Esophagus squamous epithelium (tissue), 5 donors: Measurements from ENCODE around the gene ZNF543. TPM values are rescaled to one million over a fixed set of nuclear protein-coding genes. Genes with fewer than 3 reads are reported as not detected.
"Not testable (repeated sequence)": the region's sequence is repeated elsewhere in the genome, so short reads cannot be mapped to it uniquely, and the experiment has no call there.

Experiments used
- DNase-seq: peaks from one replicate; lab custom pipeline; 2025; lab: John Stamatoyannopoulos, UW
- H3K27ac ChIP-seq, 4 donors: fragments of 200-600 bp; sonication (generic); one replicate each; pipeline ENCODE4 v1.5.1; 2016 to 2019; ENCODE audit warnings: mild to moderate bottlenecking in 1 of 4
- H3K27me3 ChIP-seq, 4 donors: fragments of 200-600 bp; sonication (generic); 1 replicate in 3 of 4; 2 replicates in 1 of 4; pipeline versions ENCODE4 v1.5.1 to v1.6.0; 2017 to 2021; ENCODE audit warnings: antibody characterized with exemption in 1 of 4
- H3K36me3 ChIP-seq, 3 donors: fragments of 200-600 bp; sonication (generic); one replicate each; pipeline ENCODE4 v1.5.1; 2016 to 2019
- H3K4me1 ChIP-seq, 3 donors: fragments of 200-600 bp; sonication (generic); one replicate each; pipeline ENCODE4 v1.5.1; 2017 to 2019
- H3K4me3 ChIP-seq, 4 donors: fragments of 200-600 bp; sonication (generic); 1 replicate in 3 of 4; 2 replicates in 1 of 4; pipeline ENCODE4 v1.5.1; 2016 to 2019; ENCODE audit warnings: mild to moderate bottlenecking in 2 of 4, moderate library complexity in 1 of 4
- H3K9me3 ChIP-seq, 3 donors: fragments of 200-600 bp; sonication (generic); one replicate each; pipeline ENCODE4 v1.5.1; 2016 to 2019
- POLR2A ChIP-seq, 4 donors: fragments of 450-650 bp; IDR thresholded peaks; one replicate each; pipeline ENCODE4 v1.6.1; 2017; ENCODE audit warnings: antibody characterized with exemption in 4 of 4, mild to moderate bottlenecking in 4 of 4, moderate library complexity in 3 of 4
- WGBS, 2 donors: methylation state at CpG; one replicate each; pipeline ENCODE4 v1.1.5; 2018; 5-methylcytosine and 5-hydroxymethylcytosine counted together
- intact Hi-C: fragments of 100-400 bp; cut with DNase I; formaldehyde crosslinking; loops from one replicate; pipeline ENCODE4 v1.15.0; 2022
- total RNA-seq, 4 donors: library from RNA; depleted of rRNA; stranded (reverse); fragments of >200 nt; gene quantifications; one replicate each; pipeline ENCODE4 v1.1.0, GENCODE V29; 2016
- TF ChIP-seq, protein P1 (sequence below), 6 experiments: fragments of 450-650 bp in 4 of 6; fragments of 200-600 bp in 2 of 6; sonication (generic) in 2 of 6; IDR thresholded peaks; one replicate each; pipeline ENCODE4 v1.5.1; 2016 to 2019; ENCODE audit warnings: antibody characterized with exemption in 6 of 6, mild to moderate bottlenecking in 4 of 6, moderate library complexity in 4 of 6
- donor health status: DM: yes; HTN: yes; CAD: no.

Gene ZNF543
- 10 to 100 TPM in 1 of 4 donors, 1 to 10 TPM in 3; 4.7 to 10.1 (median 8.4) TPM for total RNA-seq

DNA sequence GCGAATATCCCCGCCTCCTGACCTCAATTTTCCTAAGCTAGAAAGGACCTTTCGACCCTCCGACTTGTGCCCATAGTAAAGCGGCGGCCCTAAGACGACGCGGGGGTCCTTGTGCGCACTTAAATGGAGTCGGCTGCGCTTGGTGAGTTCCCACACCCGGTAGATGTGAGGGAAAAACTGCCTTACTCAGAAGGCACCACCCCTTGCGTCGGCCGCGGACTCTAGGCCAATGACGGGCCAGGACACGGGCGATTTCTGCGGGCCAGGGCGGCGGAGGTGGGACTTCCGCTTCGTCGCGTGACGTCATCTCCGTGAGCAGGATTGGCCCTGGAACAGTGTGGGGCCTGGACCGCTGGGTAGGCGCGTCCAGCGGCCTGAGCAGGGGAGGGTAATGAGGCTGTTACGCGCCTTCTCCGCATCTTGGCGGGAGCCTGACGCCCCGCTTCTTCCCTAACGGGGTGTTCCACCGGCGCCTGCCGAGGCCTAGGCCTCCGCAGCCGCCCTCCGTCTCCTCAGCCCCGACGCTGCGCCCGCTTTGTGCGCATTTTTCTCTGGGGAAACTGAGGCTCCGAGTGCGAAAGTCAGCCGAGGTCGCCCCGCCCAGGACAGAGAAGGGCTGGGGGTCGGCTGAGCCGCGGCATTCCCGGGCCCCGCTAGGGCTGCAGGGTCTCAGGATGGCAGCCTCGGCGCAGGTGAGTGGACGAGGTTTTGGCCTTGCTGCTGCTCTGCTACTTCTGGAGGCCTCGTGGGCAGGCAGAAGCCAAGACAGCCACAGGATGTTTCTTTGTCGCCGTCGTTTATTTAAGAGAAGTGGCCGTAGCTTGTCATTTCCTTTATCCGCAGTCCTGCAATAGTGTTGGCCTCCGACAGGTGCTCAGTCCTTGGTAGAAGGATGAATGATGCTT lies at the start of gene ZNF543:
Gene ZNF543, plus strand, starts transcription at position 293 of the 905 bp plus-strand sequence. Its CDS starts 382 bp downstream, at position 675.
- TF ChIP-seq, protein P1, sequence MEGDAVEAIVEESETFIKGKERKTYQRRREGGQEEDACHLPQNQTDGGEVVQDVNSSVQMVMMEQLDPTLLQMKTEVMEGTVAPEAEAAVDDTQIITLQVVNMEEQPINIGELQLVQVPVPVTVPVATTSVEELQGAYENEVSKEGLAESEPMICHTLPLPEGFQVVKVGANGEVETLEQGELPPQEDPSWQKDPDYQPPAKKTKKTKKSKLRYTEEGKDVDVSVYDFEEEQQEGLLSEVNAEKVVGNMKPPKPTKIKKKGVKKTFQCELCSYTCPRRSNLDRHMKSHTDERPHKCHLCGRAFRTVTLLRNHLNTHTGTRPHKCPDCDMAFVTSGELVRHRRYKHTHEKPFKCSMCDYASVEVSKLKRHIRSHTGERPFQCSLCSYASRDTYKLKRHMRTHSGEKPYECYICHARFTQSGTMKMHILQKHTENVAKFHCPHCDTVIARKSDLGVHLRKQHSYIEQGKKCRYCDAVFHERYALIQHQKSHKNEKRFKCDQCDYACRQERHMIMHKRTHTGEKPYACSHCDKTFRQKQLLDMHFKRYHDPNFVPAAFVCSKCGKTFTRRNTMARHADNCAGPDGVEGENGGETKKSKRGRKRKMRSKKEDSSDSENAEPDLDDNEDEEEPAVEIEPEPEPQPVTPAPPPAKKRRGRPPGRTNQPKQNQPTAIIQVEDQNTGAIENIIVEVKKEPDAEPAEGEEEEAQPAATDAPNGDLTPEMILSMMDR (IDR thresholded peaks at IDR 0.05), result peak in 1 of 6 experiments; percentile 5
- peak in 3 of 4 donors; percentile 69 to 86 (median 84) for TF ChIP-seq POLR2A (IDR thresholded peaks at IDR 0.05)
- intact Hi-C loops, result no loop called here
- peak within 1 kb of the TSS; percentile 89 to 94 (median 92) for H3K27ac ChIP-seq
- no peaks in the 10 kb centered on the region for H3K9me3 ChIP-seq
- H3K36me3 ChIP-seq, result peaks cover 0 to 28% (median 8%) of the 10 kb centered on the region in 3 donors
- DNase-seq, result peak; percentile 67
- peak within 1 kb of the TSS; percentile 61 to 93 (median 76) for H3K4me3 ChIP-seq
- H3K4me1 ChIP-seq, result peaks cover 0 to 30% (median 12%) of the 10 kb centered on the region in 3 donors
- WGBS, 2 donors, result 1% methylated on average over 12 to 39 of the region's 71 CpGs
- peaks cover 0 to 5% (median 0%) of the 10 kb centered on the region in 4 donors for H3K27me3 ChIP-seq

DNA sequence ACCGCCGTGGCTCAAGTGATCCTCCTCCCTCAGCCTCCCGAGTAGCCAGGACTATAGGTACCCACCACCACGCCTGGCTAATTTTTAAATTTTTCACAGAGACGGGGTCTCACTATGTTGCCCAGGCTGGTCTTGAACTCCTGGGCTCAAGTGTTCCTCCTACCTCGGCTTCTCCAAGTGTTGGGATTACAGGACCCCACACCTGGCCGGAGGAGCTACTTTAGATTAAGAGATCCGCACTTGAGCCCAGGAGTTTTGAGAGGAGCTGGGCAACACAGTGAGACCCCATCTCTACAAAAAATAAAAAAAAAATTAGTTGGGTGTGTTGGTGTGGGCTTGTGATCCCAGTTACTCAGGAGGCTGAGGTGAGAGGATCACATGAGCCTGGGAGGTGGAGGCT lies 49.0 kb upstream of the ZNF543 start:
- H3K9me3 ChIP-seq, result no peaks in the 10 kb centered on the region
- H3K36me3 ChIP-seq, result peaks cover 0 to 19% (median 0%) of the 10 kb centered on the region in 3 donors
- intact Hi-C loops, result no loop called here
- H3K27ac ChIP-seq, result no peak overlapping the region
- TF ChIP-seq, protein P1 (IDR thresholded peaks at IDR 0.05), result no peak
- TF ChIP-seq POLR2A (IDR thresholded peaks at IDR 0.05), result no peak
- no peak for DNase-seq
- H3K4me1 ChIP-seq, result no peaks in the 10 kb centered on the region
- H3K4me3 ChIP-seq, result no peak overlapping the region
- H3K27me3 ChIP-seq, result no peaks in the 10 kb centered on the region
- 96 to 99% methylated on average over 7 to 8 of the region's 8 CpGs for WGBS, 2 donors

- TF ChIP-seq POLR2A (IDR thresholded peaks at IDR 0.05), result no peak
- TF ChIP-seq, protein P1 (IDR thresholded peaks at IDR 0.05), result no peak
- no peak overlapping the region for H3K27ac ChIP-seq
- WGBS, 2 donors, result 32 to 77% methylated on average over 1 of the region's 1 CpG
Observed at GRCh38 chr19:57273014-57273413, 47.3 kb upstream of the ZNF543 start.

DNA sequence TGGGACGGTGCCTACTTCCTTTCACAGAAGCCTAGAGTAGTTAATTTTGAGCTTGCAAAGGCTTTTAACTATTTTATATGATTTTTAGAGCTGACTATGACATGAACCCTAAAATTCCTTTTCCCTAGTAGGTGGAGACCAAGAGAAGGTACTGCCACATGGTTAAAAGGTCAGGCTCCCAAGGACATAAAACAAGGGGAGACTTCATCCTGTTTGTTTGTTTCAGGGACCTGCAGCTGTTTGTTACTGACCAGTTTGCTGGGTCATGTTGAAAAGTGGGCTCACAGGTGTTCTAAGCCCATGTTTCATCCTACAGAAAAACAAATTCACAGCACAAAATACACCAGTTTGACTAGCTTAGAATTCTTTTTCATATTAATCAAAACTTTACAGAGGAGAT lies 43.8 kb upstream of the ZNF543 start:
- intact Hi-C loops, result no loop called here
- DNase-seq, result no peak
- Histone ChIP-seq H3K4me3 (no peak overlapping the region), H3K27me3 (no peaks in the 10 kb centered on the region), H3K4me1 (peaks cover 7 to 12% (median 9%) of the 10 kb centered on the region in 3 donors), H3K9me3 (no peaks in the 10 kb centered on the region), H3K36me3 (peaks cover 0 to 19% (median 0%) of the 10 kb centered on the region in 3 donors), H3K27ac (no peak overlapping the region)
- no peak for TF ChIP-seq POLR2A (IDR thresholded peaks at IDR 0.05)
- TF ChIP-seq, protein P1 (IDR thresholded peaks at IDR 0.05), result no peak
- 57 to 81% methylated on average over 1 of the region's 1 CpG for WGBS, 2 donors

More at GRCh38 chr19:57273014-57273413, 47.3 kb upstream of the ZNF543 start:
- Histone ChIP-seq H3K4me1 (no peaks in the 10 kb centered on the region), H3K4me3 (no peak overlapping the region), H3K36me3 (peaks cover 0 to 19% (median 0%) of the 10 kb centered on the region in 3 donors), H3K27me3 (no peaks in the 10 kb centered on the region), H3K9me3 (no peaks in the 10 kb centered on the region)
- no peak for DNase-seq
- intact Hi-C loops, result no loop called here

DNA sequence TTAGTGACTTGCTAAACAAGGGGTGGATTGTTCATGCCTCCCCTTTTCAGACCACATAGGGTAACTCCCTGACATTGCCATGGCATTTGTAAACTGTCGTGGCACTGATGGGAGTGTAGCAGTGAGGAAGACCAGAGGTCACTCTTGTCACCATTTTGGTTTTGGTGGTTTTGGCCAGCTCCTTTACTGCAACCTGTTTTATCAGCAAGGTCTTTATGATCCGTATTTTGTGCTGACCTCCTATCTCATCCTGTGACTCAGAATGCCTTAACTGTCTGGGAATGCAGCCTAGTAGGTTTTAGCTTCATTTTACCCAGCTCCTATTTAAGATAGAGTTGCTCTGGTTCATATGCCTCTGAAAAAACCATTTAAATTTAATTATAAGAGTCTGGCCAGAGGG lies 41.8 kb upstream of the ZNF543 start:
- H3K4me3 ChIP-seq, intact Hi-C loops, H3K9me3 ChIP-seq, DNase-seq, H3K27ac ChIP-seq, H3K27me3 ChIP-seq: not testable (repeated sequence)
- Histone ChIP-seq H3K36me3 (peaks cover 0 to 20% (median 0%) of the 10 kb centered on the region in 3 donors), H3K4me1 (peaks cover 17 to 32% (median 28%) of the 10 kb centered on the region in 3 donors)
- WGBS, 2 donors, result 64 to 84% methylated on average over 2 of the region's 2 CpGs
